Fibroblast of lung (primary cell): ENCODE measurements around the gene FPGS. TPM values are rescaled to one million over a fixed set of nuclear protein-coding genes. Genes with fewer than 3 reads are reported as not detected.

Source experiments
- DNase-seq, 2 donors: peaks; one replicate each; pipeline versions ENCODE4 v3.0.0 to v3.0.0-alpha.2; 2010; ENCODE audit warnings: low read depth in 2 of 2
- H2AFZ ChIP-seq: 2 replicates; pipeline ENCODE4 v1.5.1; 2012; ENCODE audit warnings: low read length, control low read depth, inconsistent platforms
- H3K27ac ChIP-seq: 2 replicates; pipeline ENCODE4 v1.5.1; 2011; ENCODE audit warnings: low read length, control low read depth; ENCODE audit not compliant: insufficient read depth
- H3K27me3 ChIP-seq: 2 replicates; pipeline ENCODE4 v1.5.1; 2011; ENCODE audit warnings: mild to moderate bottlenecking, low read length; ENCODE audit not compliant: control insufficient read depth, insufficient read depth
- H3K36me3 ChIP-seq: 2 replicates; pipeline ENCODE4 v1.5.1; 2011; ENCODE audit warnings: low read length; ENCODE audit not compliant: control insufficient read depth, insufficient read depth
- H3K4me1 ChIP-seq: 2 replicates; pipeline ENCODE4 v1.5.1; 2011; ENCODE audit warnings: low read length; ENCODE audit not compliant: control insufficient read depth, insufficient read depth; ENCODE audit errors: extremely low read depth
- H3K4me2 ChIP-seq: 2 replicates; pipeline ENCODE4 v1.5.1; 2011; ENCODE audit warnings: low read length, control low read depth; ENCODE audit not compliant: insufficient read depth; ENCODE audit errors: extremely low read depth
- H3K4me3 ChIP-seq, 4 experiments: fragments of 200-600 bp in 1 of 4; sonication (generic) in 1 of 4; replicated peaks in 1 of 4; 2 replicates each; pipeline ENCODE4 v1.5.1; 2011 to 2016; ENCODE audit warnings: low read length in 4 of 4, low read depth in 3 of 4, mild to moderate bottlenecking in 3 of 4, control low read depth in 2 of 4, inconsistent platforms in 1 of 4, mixed read lengths in 1 of 4; ENCODE audit not compliant: insufficient read depth in 1 of 4; ENCODE audit errors: control extremely low read depth in 1 of 4
- H3K79me2 ChIP-seq: 2 replicates; pipeline ENCODE4 v1.5.1; 2012; ENCODE audit warnings: mild to moderate bottlenecking, low read length, inconsistent platforms; ENCODE audit not compliant: control insufficient read depth, insufficient read depth
- H3K9ac ChIP-seq: 2 replicates; pipeline ENCODE4 v1.5.1; 2011; ENCODE audit warnings: mild to moderate bottlenecking, low read length, control low read depth; ENCODE audit not compliant: insufficient read depth
- H3K9me3 ChIP-seq: 2 replicates; pipeline ENCODE4 v1.5.1; 2012; ENCODE audit warnings: low read depth, low read length; ENCODE audit not compliant: control insufficient read depth, insufficient read depth
- H4K20me1 ChIP-seq: 2 replicates; pipeline ENCODE4 v1.5.1; 2011; ENCODE audit warnings: low read length; ENCODE audit not compliant: control insufficient read depth, insufficient read depth; ENCODE audit errors: extremely low read depth
- EZH2 ChIP-seq: IDR thresholded peaks from 2 replicates; pipeline ENCODE4 v1.5.1; 2012; ENCODE audit warnings: low read length, control low read depth, mild to moderate bottlenecking; ENCODE audit errors: missing control alignments
- polyA plus RNA-seq, 2 donors: library from polyadenylated mRNA; depleted of rRNA in 1 of 2; stranded (reverse) in 1 of 2; unstranded in 1 of 2; fragments of >200 nt; gene quantifications; 2 replicates each; pipeline ENCODE4 v1.2.1, GENCODE V29; 2011 to 2012; ENCODE audit warnings: missing spikeins in 1 of 2
- total RNA-seq: library from RNA; depleted of rRNA; stranded (reverse); fragments of >200 nt; gene quantifications from 2 replicates; pipeline ENCODE4 v1.2.1, GENCODE V29; 2014
- TF ChIP-seq, protein P1 (sequence below), 2 donors: IDR thresholded peaks in 1 of 2; conservative IDR thresholded peaks in 1 of 2; 1 replicate in 1 of 2; 2 replicates in 1 of 2; pipeline ENCODE4 v1.5.1; 2011 to 2012; ENCODE audit warnings: low read length in 2 of 2, control low read depth in 1 of 2, inconsistent platforms in 1 of 2, low read depth in 1 of 2, mild to moderate bottlenecking in 1 of 2

The FPGS gene
- total and polyA plus RNA-seq, 2 donors (not counting 1 experiment from before 2014, with no cell fraction given): 42.4 to 77.0 TPM

DNA sequence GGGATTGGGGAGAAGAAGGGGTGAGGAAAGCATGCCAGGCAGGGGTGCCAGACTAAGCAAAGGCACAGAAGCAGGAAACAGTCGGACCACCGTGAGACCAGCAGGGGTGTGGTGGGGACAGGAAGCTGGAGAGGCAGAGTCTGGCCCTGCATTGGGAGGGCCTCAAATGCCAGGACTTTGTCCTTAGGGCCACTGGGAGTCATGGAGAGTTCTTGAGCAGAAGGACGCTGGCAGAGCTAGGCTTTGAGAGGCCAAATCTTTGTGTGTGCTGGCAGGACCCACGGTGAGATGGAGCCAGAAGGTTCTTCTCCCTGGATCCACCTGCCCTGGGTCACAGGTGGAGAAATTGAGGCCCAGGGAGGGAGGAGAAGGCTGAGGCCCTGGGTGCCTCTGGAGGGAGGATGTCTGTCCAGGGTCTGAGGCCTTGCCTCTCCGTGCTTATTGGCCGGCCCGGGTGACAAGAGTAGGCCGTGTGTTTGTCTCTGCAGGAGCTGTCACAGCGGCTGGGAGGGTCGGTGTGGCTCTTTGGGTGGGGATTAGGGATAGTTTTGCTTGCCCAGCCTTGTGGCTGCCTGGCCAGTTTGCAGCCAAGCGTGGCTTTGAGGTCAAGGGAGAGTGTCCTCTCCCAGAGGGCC is 53.5 kb downstream of the FPGS start:
- DNase-seq: no peak
- Histone ChIP-seq H2AFZ (no peak overlapping the region), H3K4me2 (no peak overlapping the region), H3K9me3 (no peaks in the 10 kb centered on the region), H3K36me3 (peaks cover 2% of the 10 kb centered on the region), H3K27me3 (no peaks in the 10 kb centered on the region), H3K9ac (no peak overlapping the region), H4K20me1 (no peaks in the 10 kb centered on the region), H3K79me2 (peaks cover 33% of the 10 kb centered on the region), H3K27ac (no peak overlapping the region), H3K4me1 (peaks cover 11% of the 10 kb centered on the region), H3K4me3 (no peak overlapping the region)
- TF ChIP-seq, protein P1, sequence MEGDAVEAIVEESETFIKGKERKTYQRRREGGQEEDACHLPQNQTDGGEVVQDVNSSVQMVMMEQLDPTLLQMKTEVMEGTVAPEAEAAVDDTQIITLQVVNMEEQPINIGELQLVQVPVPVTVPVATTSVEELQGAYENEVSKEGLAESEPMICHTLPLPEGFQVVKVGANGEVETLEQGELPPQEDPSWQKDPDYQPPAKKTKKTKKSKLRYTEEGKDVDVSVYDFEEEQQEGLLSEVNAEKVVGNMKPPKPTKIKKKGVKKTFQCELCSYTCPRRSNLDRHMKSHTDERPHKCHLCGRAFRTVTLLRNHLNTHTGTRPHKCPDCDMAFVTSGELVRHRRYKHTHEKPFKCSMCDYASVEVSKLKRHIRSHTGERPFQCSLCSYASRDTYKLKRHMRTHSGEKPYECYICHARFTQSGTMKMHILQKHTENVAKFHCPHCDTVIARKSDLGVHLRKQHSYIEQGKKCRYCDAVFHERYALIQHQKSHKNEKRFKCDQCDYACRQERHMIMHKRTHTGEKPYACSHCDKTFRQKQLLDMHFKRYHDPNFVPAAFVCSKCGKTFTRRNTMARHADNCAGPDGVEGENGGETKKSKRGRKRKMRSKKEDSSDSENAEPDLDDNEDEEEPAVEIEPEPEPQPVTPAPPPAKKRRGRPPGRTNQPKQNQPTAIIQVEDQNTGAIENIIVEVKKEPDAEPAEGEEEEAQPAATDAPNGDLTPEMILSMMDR (conservative IDR thresholded peaks at IDR 0.05 in 1 of 2, IDR thresholded peaks at IDR 0.05 in 1 of 2; ENCODE audit: low read depth in 1 of 2, low read length in 2 of 2): no peak
- TF ChIP-seq EZH2: no peak

DNA sequence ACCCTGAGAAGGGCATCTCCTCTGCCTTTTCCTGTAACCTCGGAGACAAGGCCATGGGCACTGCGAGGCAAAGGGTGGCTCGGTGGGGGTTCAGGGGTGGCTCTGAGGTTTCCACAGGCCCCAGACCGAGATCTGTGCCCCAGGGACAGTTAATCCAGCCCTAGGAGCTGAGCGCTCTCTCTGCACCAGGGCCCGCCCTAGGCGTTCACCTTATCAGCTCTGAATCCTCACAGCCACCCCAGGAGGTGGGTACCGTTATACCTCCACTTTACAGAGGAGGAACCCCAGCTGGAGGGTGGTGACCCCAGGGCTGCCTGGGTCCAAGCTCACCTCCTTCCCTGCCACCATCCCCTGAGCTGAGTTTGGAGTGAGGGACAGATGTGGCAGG is 54.0 kb downstream of the FPGS start:
- Histone ChIP-seq H2AFZ (no peak overlapping the region), H3K4me2 (no peak overlapping the region), H4K20me1 (no peaks in the 10 kb centered on the region), H3K36me3 (peaks cover 2% of the 10 kb centered on the region), H3K4me3 (no peak overlapping the region), H3K79me2 (peaks cover 28% of the 10 kb centered on the region), H3K9ac (no peak overlapping the region), H3K27ac (no peak overlapping the region), H3K27me3 (no peaks in the 10 kb centered on the region), H3K9me3 (no peaks in the 10 kb centered on the region), H3K4me1 (peaks cover 11% of the 10 kb centered on the region)
- TF ChIP-seq EZH2: no peak
- TF ChIP-seq, protein P1 (conservative IDR thresholded peaks at IDR 0.05 in 1 of 2, IDR thresholded peaks at IDR 0.05 in 1 of 2; ENCODE audit: low read depth in 1 of 2, low read length in 2 of 2): no peak
- DNase-seq: no peak

DNA sequence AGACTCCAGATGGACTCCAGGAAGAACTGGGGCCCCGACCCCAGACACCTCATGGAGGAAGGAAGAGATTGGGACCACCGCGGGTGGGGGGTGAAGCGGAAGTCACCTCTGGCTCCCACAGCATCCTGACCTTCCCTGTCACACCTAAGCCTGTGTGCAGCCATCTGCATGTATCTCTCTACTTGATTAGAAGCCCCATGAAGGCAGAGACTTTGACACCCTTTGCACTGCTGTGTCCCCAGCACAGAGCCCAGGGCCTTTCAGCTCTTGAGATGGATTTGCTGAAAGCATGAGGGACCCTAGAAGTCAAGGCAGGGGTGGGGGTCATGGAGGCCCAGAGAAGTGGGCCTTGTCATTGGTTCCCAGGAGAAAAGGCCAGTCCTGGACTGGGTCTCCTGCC is 54.6 kb downstream of the FPGS start:
- H3K79me2 ChIP-seq: peaks cover 22% of the 10 kb centered on the region
- no peak overlapping the region for H3K27ac ChIP-seq

More for the DNA sequence above, 54.6 kb downstream of the FPGS start:
- H3K4me3 ChIP-seq: no peak overlapping the region
- no peaks in the 10 kb centered on the region for H3K36me3 ChIP-seq
- H3K4me1 ChIP-seq: peaks cover 11% of the 10 kb centered on the region
- no peaks in the 10 kb centered on the region for H3K9me3 ChIP-seq
- no peak for DNase-seq
- no peak overlapping the region for H3K9ac ChIP-seq
- no peaks in the 10 kb centered on the region for H3K27me3 ChIP-seq
- no peaks in the 10 kb centered on the region for H4K20me1 ChIP-seq
- H3K4me2 ChIP-seq: no peak overlapping the region
- no peak overlapping the region for H2AFZ ChIP-seq
- TF ChIP-seq EZH2: no peak
- TF ChIP-seq, protein P1 (conservative IDR thresholded peaks at IDR 0.05 in 1 of 2, IDR thresholded peaks at IDR 0.05 in 1 of 2; ENCODE audit: low read depth in 1 of 2, low read length in 2 of 2): no peak
